HG03442 (cell line): Measurements from ENCODE around the gene LFNG.

Experiments used
- ATAC-seq: cut with Tn5 transposase; IDR thresholded peaks from one replicate; pipeline ENCODE4 v1.9.1; 2021; ENCODE audit warnings: mild to moderate bottlenecking, moderate library complexity; ENCODE audit not compliant: unreplicated experiment

Gene LFNG

DNA sequence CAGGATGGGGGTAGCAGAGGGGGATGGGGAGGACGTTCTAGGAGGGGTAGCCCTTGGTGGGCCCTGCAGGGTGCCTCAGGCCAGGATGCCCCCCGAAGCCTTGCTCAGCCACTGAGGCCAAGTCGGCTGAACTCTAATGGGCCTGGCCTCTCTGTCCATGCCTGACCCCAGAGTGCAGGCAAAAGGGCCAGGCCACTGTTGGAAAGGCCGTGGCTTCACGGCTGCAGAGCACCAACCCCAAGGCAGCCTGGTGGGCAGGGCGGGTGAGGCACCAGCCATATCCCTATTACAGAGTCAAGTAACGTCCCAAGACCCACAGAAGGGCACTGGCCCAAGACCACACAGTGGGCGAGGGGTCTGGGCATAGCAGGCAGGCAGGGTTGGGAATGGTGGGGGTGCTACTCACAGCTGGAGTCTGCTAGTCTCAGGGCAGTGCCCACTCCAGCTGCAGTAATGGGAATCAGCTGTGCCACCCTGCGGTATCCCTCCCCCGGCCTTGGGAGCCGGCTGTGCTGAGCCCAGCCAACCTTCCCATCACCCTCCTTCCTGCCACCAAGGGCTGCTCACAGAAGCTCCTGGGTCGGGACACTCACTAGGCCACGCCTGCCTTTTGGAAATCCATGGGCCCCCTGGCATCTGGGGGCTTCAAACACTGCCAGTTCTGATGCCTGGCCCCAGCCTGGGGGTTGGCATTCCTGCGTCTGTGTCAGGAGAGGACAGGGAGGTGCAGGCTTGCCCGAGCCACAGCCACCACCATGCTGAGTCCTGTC lies 4.0 kb upstream of the LFNG start:
- no peak for ATAC-seq

DNA sequence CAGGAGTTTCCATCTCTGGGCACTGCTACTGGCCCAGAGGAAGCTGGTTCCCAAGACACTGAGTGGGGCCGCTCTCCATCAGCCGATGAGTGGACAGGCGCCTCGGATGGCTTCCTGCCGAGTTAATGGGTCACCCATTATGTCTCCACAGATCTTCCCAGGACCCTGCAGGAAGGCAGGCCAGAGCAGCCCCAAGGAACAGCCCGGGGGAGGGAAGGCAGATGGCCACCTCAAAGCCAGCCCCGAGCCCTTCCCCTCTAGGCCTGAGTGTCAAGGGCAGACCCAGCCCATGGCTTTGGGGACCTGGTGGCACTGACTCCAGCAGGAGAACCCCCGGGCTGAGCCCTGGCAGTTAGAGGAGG lies 3.4 kb upstream of the LFNG start:
- ATAC-seq = no peak

DNA sequence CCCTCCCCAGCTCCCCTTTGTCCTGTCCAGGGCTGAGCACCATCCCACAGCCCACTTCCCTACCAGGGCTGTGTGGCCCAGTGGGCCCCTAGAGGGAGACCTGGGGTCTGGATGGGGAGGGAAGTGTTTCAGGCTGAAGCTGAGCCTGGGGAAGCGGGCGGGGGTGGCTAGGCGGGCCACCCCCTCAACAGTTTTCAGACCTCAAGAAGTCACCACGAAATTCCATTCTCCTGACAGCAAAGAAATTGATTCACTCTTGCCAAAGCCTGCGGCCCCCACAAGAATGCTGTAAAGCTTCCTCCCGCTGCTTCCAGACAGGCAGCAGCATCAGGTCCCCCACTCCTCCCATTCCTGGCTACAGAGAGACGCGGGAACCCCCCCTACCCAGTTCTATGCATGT lies 2.5 kb upstream of the LFNG start:
- no peak for ATAC-seq

DNA sequence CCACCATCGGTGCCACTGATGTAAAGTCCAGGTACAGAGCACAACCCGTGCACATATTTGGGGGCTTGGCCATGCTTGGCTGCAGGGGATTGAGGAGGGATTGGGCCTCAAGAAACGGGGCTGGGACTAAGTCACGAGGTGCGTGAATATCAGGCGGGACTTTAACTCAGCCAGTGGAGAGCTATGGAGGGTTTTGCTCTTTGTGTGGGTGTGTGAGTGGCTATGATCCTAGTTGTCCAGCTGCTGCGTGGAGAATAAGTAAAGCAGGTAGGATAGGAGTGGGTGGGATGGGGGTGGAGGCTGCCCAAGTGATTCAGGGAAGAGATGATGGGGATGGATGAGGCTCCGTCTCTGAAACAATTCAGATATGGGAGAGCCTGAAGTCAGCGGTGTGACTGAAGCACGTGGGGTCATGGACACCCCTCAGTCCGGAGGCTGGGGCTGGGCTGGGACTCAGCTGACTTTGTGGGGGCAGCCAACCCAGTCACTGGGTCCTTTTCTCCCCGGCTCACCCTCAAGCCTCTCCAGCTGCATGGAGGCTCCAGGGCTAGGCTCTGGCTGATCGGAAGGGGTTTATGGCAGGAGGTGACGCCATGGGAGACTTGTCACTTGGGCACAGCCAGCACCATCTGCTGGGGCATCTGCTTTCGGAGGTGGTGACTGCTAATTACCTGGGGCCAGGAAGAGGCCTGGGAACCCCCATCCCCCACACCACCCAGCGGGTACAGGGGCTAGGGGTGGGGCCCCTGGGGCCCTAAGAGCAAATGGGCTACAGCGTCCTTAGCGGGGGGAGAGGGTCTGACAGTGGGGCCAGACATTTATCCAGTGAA lies 1.7 kb upstream of the LFNG start:
- no peak for ATAC-seq

DNA sequence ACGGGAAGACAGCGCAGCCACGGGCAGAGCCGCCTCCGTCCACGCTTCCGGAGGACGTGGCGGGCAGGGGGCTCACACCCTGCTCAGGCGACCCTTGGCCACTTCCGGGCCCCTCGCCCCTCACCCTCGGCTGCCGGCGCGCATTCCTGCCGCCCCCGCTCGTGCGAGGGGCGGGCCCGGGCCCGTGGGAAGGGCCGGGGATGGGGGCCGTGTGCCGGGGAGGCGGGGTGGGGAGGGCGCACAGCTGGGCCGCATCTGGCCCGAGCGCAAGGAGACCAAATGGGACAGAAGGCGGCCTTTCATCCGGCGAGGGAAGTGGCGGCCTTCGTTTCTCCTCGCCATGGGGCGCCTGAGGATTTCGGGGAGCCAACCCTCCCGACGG lies 846 bp upstream of the LFNG start:
- no peak for ATAC-seq

DNA sequence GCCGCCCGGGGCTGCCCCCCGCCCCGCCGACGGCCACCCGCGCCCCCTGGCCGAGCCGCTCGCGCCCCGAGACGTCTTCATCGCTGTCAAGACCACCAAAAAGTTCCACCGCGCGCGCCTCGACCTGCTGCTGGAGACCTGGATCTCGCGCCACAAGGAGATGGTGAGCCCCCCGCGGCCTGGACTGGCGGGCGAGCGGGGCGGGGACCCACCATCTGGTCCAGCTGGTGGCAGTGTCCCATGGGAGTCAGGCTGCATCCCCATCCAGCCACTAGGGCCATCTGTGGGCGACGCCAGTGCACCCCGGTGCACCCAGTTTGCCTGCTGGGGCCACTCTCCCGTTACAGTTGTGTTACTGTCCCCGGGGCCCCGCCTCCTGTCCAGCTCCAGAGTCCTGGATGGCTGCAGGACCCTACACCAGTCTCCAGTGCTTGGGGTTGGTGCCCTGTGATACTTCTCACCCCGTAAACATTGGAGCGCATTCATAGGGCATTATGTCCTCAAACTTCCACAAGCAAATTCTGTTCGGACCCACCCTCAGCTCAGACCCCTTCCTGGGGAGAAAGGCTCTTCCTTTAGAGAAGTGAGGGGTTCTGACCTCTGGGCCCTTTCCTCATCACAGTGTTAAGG lies 672 bp downstream of the LFNG start:
- no peak for ATAC-seq

DNA sequence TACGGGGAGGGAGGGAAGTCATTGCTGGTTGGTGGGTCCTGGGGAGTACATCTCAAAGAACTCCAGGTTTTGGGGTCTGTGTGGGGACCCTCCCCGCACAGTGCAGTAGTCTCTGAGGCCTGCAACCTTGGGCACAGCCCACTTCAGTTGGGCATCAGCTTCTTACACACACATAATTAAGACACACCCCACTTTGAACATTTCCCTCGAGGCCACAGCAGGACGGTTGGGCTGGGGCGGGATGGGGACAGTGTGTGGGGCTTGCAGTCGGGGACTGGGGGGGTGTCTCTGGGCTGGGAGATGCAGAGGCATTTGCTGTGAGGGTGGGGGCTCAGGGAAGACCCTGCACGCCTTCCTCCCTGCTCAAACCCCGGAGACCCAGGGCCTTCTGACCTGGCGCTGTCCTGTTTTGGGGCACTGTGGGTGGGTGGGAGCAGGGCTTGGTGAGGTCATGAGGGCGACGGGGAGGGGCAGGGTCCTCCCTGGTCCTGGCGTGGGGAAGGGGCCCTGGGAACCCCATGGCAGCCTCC lies 1.3 kb downstream of the LFNG start:
- no peak for ATAC-seq

DNA sequence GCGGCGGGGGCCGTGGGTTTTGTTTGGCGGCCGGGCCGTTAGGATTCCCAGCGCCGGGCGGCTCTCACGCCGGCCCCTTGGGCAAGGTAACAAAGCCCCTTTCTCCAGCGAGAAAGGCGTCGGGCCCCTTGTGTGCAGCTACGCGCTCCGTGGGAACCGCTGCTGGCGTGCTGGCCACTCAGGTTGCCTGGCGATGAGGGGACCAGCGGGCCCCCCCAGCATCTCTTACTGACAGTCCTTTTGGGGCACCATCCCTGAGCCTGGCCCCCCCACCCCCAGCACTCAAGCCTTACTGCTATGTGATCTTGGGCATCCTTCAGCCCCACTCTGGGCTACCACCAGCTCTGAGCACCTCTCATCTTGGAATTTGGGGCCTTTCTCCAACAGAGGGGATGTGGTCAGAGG lies 1.8 kb downstream of the LFNG start:
- ATAC-seq = no peak

DNA sequence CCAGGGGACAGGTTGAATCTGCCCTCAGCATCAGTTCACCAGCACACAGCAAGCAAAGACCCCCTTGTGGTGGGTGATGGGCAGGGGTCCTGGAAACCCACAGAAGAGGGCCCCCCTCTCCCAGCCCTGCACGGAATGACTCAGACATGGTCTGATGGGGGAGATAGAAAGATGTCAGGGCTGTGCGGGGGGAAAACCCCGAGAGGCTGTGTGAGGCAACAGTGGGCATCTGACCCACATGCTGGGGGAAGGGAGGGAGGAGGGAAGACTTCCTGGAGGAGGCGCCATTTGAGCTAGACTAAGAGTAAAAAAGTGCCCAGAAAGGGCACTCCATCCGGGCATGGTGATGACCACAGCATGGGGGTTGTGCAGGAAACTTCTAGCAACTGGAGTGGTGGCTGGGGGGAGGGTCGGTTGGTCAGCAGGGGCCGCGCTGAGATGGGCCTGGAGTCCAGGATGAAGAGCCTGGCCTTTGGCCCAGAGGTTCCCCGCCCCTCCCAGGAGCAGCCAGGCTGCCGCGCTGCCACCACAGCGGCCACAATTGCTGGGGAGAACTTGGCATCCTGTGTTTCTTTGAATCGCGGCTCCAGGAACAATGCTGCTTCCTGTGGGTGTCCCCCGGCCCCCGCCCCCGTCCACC lies 2.5 kb downstream of the LFNG start:
- ATAC-seq = no peak

DNA sequence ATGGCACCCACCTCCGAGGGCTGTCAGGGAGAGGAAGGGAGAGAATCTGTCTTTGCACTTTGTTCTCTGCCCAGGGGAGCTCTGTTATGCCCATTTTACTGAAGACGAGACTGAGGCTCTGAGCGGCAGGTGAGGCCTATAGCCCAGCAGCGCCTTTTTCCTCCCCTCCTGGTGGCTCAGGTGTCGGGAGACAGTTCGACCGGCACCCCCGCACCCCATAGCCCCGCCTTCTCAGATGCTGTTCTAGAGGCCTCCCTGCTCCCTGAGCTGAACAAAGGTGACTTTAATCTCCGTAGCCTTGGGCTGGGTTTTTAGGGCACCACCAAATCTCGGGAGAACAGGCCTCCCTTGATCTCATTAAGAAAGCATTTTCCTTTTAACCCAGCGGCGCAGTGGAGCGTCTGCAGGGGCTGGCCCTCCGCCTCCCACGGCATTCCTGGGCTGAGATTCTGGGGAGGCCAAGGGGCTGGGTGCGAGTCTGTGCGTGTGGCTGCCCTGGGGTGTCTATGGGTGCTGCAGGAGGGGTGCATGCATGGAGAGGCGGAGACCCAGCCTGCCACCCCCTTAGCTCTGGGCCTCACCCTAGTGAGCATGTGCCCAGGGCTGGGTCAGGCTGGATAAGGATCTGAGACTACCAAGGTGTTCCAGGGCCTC lies 3.3 kb downstream of the LFNG start:
- ATAC-seq = no peak

DNA sequence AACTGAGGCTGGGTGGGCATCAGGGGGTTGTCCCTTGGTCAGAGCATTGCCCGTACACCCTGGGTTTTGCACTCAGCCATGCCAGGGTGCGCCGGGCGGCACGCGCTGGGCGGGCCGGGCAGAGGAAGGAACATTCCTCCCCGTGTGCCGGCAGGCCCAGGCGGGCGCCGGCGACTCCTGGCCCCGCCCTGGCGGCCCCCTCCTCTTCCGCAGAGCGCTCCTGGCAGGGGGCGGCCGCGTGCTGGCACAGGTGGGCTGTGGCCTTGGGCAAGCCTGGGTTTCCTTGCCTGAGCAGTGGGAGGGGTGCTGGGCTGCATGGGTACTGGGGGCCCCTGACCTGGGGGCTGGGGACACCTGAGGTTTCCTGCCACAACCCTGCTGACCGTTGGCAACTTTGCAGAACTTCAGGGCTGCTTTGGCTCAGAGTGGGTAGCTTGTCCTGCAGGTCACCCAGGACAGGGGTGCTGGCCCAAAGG lies 3.9 kb downstream of the LFNG start:
- ATAC-seq = no peak

DNA sequence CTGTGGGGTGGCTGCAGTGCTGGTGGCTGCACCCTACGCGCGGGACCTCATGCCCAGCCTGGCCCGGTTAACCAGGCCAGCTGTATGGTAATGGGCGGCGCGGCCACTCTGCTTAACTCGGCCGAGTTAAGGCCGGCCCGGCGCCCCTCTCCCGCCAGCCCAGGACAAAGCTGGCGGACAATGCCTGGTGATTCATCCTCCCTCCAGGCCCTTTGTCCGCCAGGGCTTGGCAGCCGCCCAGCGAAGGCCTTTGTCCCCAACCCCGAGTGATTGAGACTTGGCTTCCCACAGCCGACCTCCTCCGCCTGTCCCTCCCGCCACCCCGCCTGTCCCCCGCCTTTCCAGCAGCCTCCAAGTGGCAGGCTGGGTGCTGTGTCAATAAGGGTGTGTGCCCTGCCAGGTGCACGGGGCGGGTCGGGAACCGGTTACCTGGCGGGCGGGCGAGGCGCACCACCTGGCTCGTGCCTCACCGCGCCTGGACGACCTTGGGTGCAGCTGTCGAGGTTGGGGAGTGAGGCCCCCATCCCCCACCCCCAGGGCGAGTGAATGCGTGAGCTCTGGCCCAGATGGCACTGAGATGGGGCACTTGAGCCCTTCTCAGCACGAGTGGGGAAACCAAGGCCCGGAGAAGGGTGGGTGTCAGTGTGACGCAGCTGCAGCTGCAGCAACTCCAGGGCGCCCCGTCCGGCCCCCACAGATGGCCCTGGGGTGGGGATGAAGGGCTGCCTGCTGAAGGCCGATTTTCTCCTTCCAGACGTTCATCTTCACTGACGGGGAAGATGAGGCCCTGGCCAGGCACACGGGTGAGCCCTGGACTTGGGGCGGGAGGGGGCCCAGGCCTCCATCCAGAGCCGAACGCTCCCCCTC lies 4.6 kb downstream of the LFNG start:
- ATAC-seq = no peak

DNA sequence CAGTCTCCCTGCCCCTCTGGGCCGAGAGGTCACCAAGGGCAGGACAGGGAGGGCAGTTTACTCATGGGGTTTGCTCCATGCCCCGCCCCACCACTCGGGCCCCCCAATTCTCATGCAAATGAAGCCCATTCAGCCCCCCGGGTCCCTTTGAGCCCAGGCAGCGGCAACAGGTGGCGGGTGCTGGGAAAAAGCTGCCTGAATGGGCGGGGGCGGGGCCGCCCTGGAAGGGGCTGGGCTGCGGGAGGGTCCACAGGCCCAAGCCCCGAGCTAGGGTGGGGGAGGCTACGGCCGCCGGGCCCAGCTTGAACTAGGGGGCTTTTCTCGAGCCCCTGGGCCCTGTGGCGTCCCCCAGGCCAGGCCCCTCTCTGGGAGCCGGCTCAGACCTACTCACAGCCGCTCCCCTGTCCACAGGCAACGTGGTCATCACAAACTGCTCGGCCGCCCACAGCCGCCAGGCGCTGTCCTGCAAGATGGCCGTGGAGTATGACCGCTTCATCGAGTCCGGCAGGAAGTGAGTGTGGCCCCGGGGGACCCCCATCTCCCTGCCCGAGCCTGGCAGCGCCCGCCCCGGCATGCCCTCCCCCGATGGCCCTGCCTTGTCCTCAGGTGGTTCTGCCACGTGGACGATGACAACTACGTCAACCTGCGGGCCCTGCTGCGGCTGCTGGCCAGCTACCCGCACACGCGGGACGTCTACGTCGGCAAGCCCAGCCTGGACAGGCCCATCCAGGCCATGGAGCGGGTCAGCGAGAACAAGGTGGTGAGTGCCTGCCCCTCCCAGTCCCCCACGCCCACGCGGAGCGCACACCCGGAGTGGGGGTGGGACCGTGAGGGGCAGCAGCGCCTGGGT lies 5.5 kb downstream of the LFNG start:
- ATAC-seq = no peak

DNA sequence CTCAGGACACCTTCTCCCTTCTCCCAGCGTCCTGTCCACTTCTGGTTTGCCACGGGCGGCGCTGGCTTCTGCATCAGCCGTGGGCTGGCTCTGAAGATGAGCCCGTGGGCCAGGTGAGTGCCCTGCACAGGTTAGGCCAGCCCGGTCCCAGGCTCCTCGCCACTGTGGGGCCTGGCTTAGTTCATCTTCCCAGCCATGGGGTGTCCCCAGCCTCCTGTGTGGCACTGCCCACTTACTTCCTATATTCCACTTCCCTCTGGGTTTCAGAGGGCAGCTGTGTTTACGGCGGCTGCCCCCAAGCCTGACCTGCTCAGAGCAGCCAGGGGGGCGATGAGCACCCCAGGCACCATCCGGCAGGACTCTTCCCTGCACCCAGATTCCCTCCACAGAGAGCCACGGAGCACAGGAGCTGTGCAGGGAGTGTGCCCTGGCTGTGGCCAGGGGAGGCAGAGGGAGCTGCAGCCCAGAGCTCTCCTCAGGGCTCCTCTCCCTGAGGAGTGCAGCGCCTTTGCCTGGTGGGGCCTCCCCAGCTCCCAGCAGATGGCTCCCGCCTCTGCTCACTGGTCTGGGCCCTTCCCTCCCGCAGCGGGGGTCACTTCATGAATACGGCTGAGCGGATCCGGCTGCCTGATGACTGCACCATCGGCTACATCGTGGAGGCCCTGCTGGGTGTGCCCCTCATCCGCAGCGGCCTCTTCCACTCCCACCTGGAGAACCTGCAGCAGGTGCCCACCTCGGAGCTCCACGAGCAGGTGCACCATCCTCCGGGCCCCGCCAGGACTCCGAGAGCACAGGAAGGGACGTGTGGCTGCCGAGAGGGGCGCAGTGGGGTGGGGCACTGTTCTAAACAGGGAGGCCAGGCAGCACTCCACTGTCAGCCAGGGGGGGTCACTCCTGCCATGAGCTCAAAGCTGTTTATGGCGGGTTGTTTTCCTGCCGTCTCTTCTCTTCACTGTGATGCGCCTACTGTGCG lies 6.4 kb downstream of the LFNG start:
- ATAC-seq = no peak

DNA sequence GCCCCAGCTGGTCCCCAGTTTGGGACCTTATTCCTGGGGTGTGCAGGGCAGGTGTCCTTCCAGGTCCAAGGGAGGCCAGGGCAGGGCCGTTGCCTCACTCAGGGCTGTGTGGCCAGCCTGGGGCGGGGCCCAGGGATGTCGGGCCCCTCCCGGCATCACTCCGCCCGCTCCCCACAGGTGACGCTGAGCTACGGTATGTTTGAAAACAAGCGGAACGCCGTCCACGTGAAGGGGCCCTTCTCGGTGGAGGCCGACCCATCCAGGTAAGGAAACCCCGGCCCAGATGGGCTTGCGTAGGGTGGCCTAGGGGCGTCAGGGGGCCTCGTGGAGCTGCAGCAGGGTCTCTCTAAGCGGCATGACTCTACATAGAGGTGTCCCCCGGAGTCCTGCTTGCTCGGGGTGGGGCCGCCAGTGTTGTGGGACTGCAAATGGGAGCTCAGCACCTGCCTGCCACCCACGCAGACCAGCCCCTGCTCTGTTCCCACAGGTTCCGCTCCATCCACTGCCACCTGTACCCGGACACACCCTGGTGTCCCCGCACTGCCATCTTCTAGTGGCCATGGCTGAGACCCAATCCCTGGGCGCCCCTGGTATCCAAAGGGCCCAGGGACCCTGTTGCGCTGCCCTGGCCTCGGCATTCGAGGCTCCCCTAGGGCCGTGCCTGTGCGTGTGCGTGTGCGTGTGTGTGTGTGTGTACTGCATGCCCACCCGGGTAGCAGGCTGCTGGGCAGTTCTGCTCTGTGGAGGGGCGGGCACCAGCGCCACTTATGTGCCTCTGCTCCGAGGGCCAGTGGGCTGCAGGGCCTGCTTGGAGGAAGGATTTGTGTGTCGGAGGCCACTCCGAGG lies 7.3 kb downstream of the LFNG start:
- no peak for ATAC-seq
